ENCODE data around the gene WDR72.
"Not testable (repeated sequence)": the region's sequence is repeated elsewhere in the genome, so short reads cannot be mapped to it uniquely, and the experiment has no call there.

The WDR72 gene

DNA sequence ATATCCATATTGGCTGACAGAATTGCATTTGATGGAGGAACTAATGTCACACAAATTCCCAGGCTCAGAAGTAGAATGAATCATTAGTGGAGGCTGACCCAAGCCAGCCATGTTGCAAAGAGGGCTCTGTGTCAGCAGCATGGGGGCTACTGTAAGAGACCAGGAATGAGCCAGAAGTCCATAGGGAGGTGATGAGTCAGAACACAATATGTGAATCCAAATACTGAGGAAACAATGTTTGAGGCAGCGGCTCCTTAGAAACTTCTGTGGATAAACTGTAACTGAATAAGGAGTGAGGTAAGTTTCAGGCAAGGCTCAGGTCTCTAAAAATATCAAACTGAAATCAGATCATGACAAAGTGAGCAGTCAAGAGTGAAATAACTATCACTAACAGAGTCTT lies 170.7 kb downstream of the WDR72 start:
- DNase-seq: no peak

DNA sequence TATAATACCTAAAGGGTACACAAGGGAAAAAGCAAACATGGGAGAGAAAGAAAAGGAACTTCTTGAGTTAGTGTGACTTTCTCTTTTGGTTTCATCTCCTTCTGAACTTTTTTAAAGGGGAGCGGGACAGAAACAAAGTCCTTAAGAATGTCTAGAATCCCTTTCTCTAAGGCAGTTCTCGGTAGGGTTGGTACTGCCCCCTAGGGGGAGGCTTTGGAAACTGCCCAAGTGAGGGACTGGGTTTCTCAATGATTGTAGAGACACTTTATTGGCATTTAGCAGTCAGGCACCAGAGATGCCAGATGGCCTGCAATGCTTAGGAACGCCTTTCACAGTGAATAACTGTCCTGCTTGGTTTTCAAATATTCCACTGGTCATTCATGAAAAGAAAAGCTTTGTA lies 172.7 kb downstream of the WDR72 start:
- DNase-seq: peak; percentile 31

GRCh38 chr15:53581513-53581912 lies 177.9 kb downstream of the WDR72 start:
- DNase-seq: no peak

DNA sequence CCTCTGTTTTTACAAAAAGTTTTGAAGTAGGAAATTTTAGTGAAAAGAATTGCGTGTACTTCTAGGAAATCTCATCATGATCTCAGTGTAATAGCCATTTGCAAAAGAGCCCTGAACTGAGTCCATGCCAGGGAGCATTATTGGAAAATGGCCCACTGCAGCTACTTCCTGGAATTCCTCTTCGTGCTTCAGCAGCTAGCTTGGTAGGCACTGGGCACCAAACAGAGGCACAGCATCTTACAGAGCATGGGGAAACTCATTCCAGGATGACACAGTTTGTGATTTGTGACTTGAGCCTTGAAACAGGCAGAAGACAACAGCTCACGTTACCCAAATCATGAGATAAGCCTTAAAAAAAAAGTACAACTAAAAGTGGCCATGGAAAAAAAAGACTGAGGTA lies 179.1 kb downstream of the WDR72 start:
- no peak for DNase-seq

DNA sequence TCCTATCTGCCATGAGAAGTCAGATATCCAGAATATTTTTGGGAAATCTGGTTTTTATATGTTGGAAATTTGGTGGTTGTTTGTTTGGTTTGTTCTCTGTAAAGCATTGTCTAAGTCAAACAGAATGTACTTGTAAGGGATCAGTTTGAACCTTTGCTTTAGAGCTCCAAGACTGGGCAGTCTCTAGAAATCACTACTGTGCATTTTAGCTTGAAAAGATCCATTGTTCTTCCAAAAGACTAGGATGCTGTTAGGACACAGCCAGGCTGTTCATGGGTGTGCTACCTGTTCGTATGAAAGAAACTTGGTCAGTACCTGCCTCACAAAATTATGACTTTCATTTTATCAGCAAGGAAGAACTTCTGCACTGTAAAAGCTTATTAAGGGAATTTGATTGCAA lies 182.6 kb downstream of the WDR72 start:
- DNase-seq: no peak

DNA sequence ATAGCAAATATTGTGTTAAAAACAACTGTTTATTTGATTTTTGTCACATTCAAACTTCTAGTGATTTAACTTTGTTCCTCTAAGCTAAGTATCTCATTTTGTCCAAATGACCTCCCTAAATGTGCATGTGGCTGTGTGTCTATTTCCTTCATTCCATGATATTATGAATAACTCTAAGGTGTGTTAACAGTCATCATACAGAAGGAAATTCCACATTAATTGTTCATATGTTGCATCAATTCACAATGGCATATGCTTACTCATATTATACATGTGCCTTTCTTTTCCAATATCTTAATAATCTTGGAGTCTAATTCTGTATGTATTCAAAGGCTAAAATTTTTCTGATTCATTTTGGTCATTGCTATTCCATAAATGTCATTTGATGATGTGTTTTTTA lies 186.4 kb downstream of the WDR72 start:
- no peak for DNase-seq

DNA sequence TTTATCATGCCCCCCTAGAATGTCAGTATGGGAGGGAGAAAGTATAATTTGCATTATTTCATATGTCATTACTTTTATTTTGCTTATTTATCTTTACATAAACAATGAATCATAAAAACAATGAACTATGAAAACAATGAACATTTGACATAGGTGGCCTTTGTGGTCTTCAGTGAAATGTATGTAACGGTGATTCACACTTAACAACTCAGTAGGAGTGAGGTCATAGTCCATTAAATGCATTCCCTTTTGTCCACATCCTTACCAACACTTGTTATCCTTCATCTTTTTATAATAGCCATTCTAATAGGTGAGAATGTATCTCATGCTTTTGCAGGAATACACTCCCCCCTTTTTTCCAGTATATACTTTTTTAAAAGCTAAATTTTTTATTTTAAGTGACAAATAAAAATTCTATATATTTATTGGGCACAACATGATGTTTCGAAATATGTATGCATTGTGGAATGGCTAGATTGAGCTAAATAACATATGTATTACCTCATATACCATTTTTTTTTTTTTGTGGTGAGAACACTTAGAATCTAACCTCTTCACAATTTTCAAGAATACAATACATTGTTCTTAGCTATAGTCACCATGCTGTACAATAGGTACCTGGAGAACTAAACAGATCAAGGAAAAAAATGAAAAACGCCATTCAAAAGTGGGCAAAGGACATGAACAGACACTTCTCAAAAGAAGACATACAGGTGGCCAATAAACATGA lies 189.5 kb downstream of the WDR72 start:
- DNase-seq: no peak

GRCh38 chr15:53566912-53567311 lies 192.6 kb downstream of the WDR72 start:
- no peak for DNase-seq

GRCh38 chr15:53565721-53566120 lies 193.7 kb downstream of the WDR72 start:
- no peak for DNase-seq

- DNase-seq: no peak
Measured at GRCh38 chr15:53564647-53565046, 194.8 kb downstream of the WDR72 start.

GRCh38 chr15:53563627-53564026 lies 195.8 kb downstream of the WDR72 start:
- no peak for DNase-seq

DNA sequence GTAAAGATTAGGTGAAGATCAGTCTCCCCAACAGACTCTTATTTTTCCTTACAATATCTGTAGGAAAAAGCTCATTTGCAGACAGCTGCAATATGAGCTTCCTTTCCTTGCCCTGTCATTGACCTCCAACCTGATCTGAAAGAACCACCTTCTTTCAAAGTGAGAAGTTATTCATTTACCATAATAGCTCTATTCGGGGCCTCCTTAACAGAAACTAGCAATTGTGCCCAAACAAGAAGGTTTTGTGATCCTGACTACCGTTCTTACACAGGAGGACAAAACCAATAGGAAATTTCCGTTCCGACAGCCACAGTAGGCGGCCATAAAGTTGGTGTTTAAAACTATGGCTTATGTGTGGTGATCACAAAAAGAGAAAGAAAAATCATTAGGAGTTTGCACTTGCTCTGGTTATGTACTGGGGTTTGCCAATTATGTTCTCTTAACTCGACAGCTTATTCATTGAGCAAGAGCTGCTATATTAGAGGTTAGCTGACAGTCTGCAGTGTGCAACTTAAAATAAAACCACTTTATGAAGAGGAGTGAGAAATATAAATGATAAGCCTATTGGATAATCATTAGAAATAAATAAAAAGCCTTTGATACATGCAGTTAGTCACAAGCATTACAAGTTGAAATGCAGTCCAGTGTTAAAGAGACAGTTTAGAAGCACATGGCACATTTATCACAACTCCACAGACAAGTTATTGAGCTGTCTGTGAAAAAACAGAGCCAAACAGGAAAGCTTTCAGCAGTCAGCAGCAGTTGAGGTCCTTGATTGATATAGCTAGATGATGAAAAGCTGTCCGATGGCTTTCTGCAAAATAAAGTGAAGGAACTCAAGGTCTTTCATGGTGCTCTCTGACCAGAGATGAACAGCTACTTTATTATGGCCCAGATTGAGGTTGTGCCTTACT lies 199.8 kb downstream of the WDR72 start:
- no peak for DNase-seq

- no peak for DNase-seq
Measured at GRCh38 chr15:53558384-53558783, 201.1 kb downstream of the WDR72 start.

DNA sequence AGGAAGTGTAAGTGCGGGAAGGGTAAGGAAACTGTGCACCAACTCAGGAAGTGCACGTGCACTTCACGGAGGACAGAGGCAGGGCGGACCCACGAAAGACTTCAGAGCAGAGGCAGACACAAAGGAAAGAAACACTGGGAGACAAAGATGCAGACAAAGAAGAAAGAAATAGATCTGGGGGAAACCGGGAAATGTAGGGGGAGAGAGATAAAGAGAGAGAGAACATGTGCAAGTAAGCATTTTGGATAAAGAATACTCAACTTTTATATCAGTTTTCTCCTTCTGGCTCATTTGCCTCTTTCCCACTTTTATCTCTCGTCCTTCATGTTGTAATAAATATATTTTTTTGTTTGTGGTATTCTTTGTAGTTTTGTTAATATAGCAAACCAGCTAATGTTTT lies 204.2 kb downstream of the WDR72 start:
- DNase-seq: no peak

- DNase-seq: no peak
Measured at GRCh38 chr15:53549697-53550305, 209.7 kb downstream of the WDR72 start.

GRCh38 chr15:53548236-53548635 lies 211.2 kb downstream of the WDR72 start:
- no peak for DNase-seq

GRCh38 chr15:53540626-53541300 lies 218.7 kb downstream of the WDR72 start:
- DNase-seq: not testable (repeated sequence)

- no peak for DNase-seq
Measured at GRCh38 chr15:53539878-53540277, 219.6 kb downstream of the WDR72 start.

GRCh38 chr15:53536479-53537120 lies 222.9 kb downstream of the WDR72 start:
- no peak for DNase-seq

DNA sequence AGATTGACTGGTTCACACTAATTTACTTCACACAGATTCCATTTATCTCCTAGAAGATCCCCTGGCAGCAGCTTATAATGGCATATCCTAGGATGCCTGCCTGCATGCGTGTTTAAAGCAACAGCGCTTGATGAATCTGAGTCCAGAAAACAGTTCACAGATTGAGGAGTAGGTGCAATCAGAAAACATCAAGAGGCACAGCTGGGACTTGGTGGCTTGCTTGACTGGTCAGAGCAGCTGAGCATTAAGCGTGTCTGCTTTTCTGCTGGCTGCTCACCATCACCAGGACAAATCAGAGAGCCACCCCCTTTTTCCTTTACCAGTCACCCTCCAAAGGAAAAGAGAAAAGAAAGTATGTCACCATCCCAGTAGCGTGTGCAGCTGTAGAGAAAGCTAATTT lies 223.6 kb downstream of the WDR72 start:
- DNase-seq: no peak

DNA sequence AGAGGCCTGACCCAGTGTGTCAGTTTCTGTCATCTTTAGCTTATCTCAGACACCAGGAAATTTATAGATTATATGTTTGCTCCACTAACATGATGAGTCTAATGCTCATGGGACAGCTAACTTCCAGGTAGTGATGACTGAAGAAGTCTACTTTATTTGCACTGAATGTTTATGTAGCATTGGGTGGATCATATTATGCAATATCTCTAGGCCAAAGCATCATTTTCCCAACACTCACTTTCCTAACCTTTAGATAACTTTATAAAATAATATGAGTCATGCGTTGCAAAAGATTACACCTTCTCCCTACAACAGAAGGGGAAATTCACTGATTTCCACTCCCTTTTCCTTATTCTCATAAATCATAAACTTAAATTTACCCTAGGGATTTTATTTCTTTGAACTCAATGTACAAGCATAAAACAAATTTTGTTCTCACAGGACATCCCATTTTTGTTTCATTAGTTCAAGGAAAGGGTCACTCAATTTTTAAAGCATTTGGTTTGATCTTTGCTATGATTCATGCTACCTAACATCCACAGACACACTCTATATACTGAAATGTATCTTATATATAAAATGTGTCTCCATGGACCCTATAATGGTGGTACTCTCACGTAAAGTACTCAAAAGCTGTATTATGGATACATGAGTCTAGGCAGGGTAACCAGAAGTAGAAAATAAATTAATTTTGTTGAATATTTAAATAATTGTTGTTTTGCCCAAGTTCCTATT lies 225.2 kb downstream of the WDR72 start:
- no peak for DNase-seq

DNA sequence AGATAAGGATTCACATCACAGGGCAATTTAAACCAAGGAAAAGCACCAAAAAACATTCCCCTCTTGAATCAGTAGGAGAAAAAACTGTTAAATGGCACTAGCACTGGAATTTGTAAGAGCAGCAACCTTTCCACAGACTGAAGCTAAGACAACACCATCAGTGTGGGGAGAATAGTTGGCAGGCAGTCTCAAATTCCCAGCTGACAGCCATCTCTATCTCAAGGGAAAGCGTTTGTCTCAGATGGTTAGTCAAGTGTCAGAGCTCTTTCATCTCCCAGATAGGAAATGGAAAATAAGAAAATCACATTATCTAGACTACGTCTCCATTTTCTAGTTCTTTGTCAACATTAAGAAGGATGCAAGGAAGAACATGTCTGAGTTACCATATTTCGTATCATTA lies 228.7 kb downstream of the WDR72 start:
- DNase-seq: peak; percentile 62
